Left hindlimb (tissue), 1 donor: ENCODE results near the gene SEMA4D.
"Not testable (repeated sequence)": the region's sequence is repeated elsewhere in the genome, so short reads cannot be mapped to it uniquely, and the experiment has no call there.

Source experiments
- DNase-seq: peaks from one replicate; pipeline ENCODE4 v3.0.0-alpha.2; 2018

Gene SEMA4D

DNA sequence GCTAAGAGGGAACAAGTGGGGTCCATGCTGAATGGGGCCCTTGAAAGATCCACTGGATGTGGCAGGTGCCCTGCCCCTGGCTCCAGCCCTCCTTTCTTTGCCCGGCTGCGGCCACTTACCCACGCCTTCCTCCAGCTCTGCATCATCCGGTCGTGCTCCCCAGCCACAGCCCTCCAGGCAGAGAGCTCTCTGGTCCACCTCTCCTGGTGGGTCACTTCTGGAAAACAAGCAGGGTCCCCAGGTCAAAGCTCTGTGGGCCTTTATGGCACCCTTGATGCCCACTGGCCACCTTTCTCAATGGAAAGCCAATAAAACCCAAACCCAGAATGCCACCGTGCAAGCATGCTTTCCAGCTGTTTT lies 134.6 kb downstream of the SEMA4D start:
- no peak for DNase-seq

- no peak for DNase-seq
Measured at GRCh38 chr9:89362647-89363310, 135.1 kb downstream of the SEMA4D start.

- no peak for DNase-seq
Measured at GRCh38 chr9:89361816-89362646, 135.9 kb downstream of the SEMA4D start.

DNA sequence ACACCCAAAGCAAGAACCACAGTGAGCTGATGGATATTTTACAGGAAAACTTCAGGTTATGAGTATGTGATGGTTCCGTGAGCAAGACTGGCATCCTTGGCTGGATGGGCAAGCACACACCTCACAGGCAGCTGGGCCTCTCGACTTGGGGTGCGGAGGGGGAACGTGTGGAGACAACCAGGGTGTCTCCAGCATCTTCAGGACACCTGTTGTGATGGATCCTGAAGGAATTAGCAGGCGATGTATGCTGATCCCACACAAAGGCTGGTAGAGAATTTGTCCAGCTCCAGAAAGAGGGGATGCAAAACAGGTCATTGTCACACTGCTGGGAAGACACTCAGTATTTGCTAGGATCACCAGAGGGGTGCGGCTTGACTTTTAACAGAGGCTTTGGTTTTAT lies 136.9 kb downstream of the SEMA4D start:
- no peak for DNase-seq

GRCh38 chr9:89360465-89360864 lies 137.4 kb downstream of the SEMA4D start:
- no peak for DNase-seq

DNA sequence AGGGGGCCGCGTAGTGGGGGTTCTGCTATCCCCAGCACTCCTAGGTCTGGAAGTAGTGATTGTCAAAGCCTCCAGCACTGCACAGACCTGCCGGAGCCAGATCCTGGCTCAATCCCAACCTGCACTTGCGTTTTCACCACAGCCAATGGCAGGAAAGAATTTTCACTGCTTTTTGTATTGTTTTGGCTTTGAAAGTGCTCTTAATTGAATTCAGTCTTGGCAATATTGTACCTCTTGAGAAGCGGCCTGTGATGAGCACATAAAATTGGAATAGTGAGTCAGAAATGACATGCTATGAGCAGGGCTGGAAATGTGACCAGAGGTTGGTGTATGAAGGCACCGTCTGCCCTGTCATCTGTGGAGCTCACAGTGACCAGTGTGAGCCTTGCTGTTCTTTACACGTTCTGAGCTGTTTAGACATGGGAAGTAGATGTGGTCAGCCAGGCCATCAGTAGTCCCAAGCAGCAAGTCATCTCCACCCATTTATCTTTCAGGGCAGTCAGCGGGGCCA lies 138.1 kb downstream of the SEMA4D start:
- no peak for DNase-seq

- no peak for DNase-seq
Measured at GRCh38 chr9:89358985-89359384, 138.9 kb downstream of the SEMA4D start.

GRCh38 chr9:89358376-89358916 lies 139.5 kb downstream of the SEMA4D start:
- no peak for DNase-seq

- no peak for DNase-seq
Measured at GRCh38 chr9:89357331-89358197, 140.3 kb downstream of the SEMA4D start.

GRCh38 chr9:89356782-89357181 lies 141.1 kb downstream of the SEMA4D start:
- DNase-seq = no peak

GRCh38 chr9:89354471-89354870 lies 143.4 kb downstream of the SEMA4D start:
- DNase-seq = no peak

DNA sequence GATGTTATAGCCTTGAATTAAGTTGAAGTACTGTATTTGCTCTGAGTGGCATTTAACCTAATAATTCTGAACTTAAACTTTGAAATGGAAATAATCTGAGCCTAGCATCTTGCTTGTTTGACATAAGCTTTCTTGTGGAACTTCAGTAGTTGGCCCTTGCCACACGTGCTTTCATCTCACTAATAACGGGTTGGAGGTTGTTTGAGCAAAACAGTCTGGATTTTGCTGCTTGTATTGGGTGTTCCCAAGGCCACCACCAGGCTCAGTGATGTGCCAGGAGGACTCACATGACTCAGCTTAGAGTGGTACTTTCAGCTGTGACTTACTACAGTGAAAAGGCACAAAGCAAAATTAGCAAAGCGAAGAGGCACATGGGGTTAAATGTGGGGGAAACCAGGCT lies 143.9 kb downstream of the SEMA4D start:
- DNase-seq = no peak

- DNase-seq = no peak
Measured at GRCh38 chr9:89352874-89353649, 144.9 kb downstream of the SEMA4D start.

DNA sequence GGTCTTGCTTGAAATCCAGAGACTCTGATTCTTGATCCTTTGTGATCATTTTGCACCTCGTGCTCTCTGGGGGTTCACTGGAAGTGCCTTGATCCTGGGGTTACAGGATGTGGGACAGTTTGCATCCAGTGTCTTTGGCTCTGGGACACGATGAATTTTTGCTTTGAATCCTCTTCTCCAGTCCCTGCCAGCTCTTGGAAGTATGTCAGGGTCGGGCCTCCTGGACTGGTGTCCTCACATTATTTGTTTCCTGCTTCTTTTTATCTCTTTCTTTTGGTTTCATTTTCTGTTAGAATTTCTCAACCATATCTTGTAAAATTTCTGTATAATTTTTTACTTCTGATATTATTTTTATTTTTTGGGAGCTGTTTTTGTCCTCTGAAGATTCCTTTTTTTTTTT lies 145.5 kb downstream of the SEMA4D start:
- DNase-seq = no peak

DNA sequence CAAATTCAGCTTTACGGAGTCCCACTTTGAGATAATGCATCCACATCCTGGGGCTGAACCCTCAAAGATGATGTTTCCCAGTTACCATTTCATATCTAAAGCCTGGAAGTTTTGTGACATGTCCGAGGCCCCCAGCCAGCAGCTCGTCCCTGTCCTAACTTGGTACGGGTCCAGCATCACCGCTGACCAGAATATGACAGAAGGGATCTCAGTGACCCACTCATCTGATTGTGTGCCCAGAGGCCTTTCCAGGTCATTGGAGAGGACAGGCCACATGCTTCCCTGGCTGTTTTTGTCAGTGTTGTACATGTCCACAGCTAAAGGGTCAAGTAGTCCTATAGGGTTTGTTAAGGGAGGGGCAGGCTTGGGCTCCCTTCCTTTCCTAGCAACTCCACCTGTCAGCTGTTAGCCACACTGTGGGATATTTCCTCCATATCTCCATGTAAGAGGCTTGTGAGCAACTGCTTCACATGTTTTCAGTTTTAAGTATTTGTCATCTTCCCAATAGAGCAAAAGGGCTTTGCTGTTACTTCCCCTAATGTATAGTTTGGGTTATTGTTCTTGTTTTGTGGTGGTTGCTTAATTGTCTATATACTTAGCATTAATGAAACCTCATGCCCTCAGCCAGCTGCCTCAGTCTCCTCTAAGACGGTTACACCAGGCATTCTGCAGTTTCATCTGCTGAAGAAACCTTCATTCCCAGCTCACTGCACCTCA lies 146.2 kb downstream of the SEMA4D start:
- DNase-seq = no peak

DNA sequence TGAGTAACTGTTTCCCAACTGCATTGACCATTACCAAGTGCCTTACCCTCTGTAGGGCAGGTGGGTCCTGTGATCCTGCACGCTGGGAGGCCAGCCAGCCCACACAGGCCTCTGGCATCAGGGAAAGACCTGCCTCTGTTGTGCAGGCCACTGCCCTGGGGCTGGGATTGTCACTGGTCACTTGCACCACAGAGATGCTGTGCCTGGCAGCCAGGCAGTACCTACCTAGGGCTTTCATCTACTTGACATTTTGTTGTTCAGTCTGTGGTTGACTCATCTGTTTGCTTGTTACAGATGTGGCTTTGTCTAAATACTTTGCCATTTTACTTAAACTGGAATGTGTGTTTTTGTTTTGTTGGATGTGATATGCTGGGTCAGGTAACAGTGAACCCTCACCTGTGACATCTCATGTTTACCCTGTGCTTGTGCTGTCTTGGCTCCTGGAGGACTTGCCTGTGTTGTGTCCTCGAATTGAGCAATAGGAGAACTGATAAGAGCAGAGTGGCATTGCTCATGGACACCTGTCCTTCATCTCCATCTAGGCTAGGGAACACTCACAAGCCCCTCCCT lies 146.8 kb downstream of the SEMA4D start:
- no peak for DNase-seq

DNA sequence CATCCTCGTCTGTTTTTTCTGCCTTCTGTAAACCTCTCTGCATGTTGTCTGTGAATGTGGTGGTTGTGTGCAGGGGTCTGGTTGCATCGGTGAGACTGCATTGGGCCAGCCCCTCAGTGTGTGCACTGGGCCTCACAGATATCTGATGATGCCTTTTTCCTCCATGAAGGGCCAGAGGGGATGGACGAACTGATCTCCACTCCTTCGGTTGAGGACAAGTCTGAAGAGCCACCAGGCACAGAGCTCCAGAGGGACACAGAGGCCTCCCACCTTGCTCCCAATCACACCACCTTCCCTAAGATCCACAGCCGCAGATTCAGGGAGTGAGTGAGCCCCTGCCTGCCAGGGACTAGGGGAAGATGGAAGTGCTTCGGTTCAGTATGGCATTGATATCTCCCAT lies 148.3 kb downstream of the SEMA4D start:
- no peak for DNase-seq

DNA sequence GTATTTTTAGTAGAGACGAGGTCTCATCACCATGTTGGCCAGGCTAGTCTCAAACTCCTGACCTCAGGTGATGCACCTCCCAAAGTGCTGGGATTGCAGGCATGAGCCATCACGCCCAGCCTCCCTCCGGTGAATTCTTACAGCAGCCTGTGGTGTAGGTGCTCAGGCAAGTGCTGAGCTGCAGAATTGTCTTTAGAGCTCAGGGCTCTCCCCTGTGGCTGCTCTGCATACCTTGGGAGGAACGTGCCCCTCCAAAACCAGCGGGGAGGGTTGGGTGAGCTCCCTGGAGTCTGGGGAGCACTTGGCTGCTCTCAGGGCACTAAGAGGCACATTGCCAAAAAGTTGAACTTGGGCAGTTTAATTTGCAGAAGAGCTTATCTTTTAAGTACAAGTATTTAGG lies 150.3 kb downstream of the SEMA4D start:
- DNase-seq = no peak

DNA sequence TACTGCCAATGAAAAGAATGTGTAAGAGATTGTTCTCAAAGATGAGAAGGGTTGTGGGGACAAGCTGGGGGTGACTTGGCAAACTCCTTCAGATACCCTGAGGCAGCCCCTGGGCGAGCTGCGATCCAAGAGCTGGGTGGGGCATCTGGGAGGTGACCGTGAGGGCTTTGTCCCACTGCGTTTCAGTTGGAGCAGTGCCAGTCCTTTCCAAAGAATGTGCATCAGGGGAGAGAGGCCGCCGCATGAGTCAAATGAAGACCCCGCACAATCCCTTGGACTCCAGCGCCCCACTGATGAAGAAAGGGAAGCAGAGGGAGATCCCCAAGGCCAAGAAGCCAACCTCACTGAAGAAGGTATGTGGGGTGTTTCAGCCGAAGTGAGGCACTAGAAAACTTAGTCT lies 151.2 kb downstream of the SEMA4D start:
- no peak for DNase-seq

DNA sequence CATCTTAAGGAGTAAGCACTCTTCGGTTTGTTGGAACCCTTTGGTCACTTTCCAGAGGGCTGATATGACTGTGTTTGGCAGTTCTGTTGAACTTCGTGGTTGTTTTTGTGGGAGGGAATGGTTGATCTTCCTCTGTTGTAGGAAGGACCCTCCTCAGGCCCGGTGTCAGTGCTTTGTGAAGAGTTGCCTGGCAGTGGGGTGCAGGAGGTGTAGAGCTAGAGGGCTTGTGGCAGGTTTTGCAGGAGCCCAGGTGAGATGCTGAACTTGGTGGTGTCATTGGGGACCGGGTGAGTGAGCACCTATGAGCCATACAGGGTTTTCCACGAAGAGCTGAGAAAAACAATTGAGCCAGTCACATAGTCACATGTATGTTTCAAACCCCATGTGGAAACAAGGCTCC lies 152.4 kb downstream of the SEMA4D start:
- no peak for DNase-seq

- not testable (repeated sequence) for DNase-seq
Measured at GRCh38 chr9:89343812-89344211, 154.1 kb downstream of the SEMA4D start.
